ENCODE data around the gene TMEM33.

TMEM33 gene

GRCh38 chr4:41940834-41941233, 5.6 kb downstream of the TMEM33 start:
- DNase-seq = no peak

GRCh38 chr4:41943506-41943905, 8.3 kb downstream of the TMEM33 start:
- no peak for DNase-seq

GRCh38 chr4:41944089-41944488, 8.9 kb downstream of the TMEM33 start:
- no peak for DNase-seq

- no peak for DNase-seq
Observed at GRCh38 chr4:41949531-41949930, 14.3 kb downstream of the TMEM33 start.

GRCh38 chr4:41957634-41958033, 22.4 kb downstream of the TMEM33 start:
- no peak for DNase-seq

GRCh38 chr4:41963105-41963504, 27.9 kb downstream of the TMEM33 start:
- DNase-seq = peak in 1 of 2 donors; percentile 60

GRCh38 chr4:41964401-41964800, 29.2 kb downstream of the TMEM33 start:
- DNase-seq = no peak

- DNase-seq = no peak
Observed at GRCh38 chr4:41967392-41967791, 32.2 kb downstream of the TMEM33 start.

GRCh38 chr4:41969671-41970070, 34.4 kb downstream of the TMEM33 start:
- DNase-seq = peak; percentile 24 to 27

- DNase-seq = peak in 1 of 2 donors; percentile 16
Observed at GRCh38 chr4:41975341-41975740, 40.1 kb downstream of the TMEM33 start.

GRCh38 chr4:41976775-41977516, 41.7 kb downstream of the TMEM33 start:
- no peak for DNase-seq

GRCh38 chr4:41977709-41978108, 42.5 kb downstream of the TMEM33 start:
- peak; percentile 48 to 54 for DNase-seq

GRCh38 chr4:41981456-41981855, 46.2 kb downstream of the TMEM33 start, which contains the start of gene DCAF4L1:
Gene DCAF4L1 (plus strand): TSS chr4:41981756. CDS start chr4:41981793, 37 bp downstream.
- no peak for DNase-seq

- no peak for DNase-seq
Observed at GRCh38 chr4:41982716-41983115, 47.5 kb downstream of the TMEM33 start.

- no peak for DNase-seq
Observed at GRCh38 chr4:41985151-41985550, 49.9 kb downstream of the TMEM33 start.

GRCh38 chr4:41989994-41990364, 54.8 kb downstream of the TMEM33 start:
- DNase-seq = no peak

- peak; percentile 95 to 96 for DNase-seq
Observed at GRCh38 chr4:41990365-41991111, 55.3 kb downstream of the TMEM33 start, which contains the start of gene SLC30A9. Gene SLC30A9 (plus strand): TSS chr4:41990530. CDS start chr4:41990652, 122 bp downstream.

- DNase-seq = no peak
Observed at GRCh38 chr4:41991916-41992767, 56.9 kb downstream of the TMEM33 start.

GRCh38 chr4:41992967-41993857, 58.0 kb downstream of the TMEM33 start:
- DNase-seq = no peak

- no peak for DNase-seq
Observed at GRCh38 chr4:41994461-41994985, 59.3 kb downstream of the TMEM33 start.

- no peak for DNase-seq
Observed at GRCh38 chr4:41998019-41998418, 62.8 kb downstream of the TMEM33 start.

- DNase-seq = no peak
Observed at GRCh38 chr4:41999321-41999720, 64.1 kb downstream of the TMEM33 start.
